ENCODE measurements around the gene MYL7.
"Not testable (repeated sequence)": the region's sequence is repeated elsewhere in the genome, so short reads cannot be mapped to it uniquely, and the experiment has no call there.

MYL7 gene

GRCh38 chr7:44141221-44141850 lies at the start of gene MYL7:
Gene MYL7, minus strand, starts transcription at chr7:44141332. Its CDS starts 27 bp downstream, at chr7:44141305.
- no peak for DNase-seq

GRCh38 chr7:44189993-44190872 lies 49.1 kb upstream of the MYL7 start:
- no peak for DNase-seq

GRCh38 chr7:44189286-44189992 lies 48.3 kb upstream of the MYL7 start, which contains the start of gene GCK:
Gene GCK, minus strand, starts transcription at chr7:44189439. Its CDS starts 486 bp downstream, at chr7:44188953.
- DNase-seq = no peak

- DNase-seq = no peak
These were observed 47.5 kb upstream of the MYL7 start for GRCh38 chr7:44188480-44189225.

- DNase-seq = no peak
These were observed 46.7 kb upstream of the MYL7 start for GRCh38 chr7:44187636-44188416.

- no peak for DNase-seq
These were observed 45.6 kb upstream of the MYL7 start for GRCh38 chr7:44186736-44187135.

GRCh38 chr7:44185729-44186128 lies 44.6 kb upstream of the MYL7 start:
- DNase-seq = no peak

- no peak for DNase-seq
These were observed 43.8 kb upstream of the MYL7 start for GRCh38 chr7:44184873-44185446.

- DNase-seq = no peak
These were observed 43.2 kb upstream of the MYL7 start for GRCh38 chr7:44184206-44184872.

GRCh38 chr7:44183386-44183785 lies 42.3 kb upstream of the MYL7 start:
- DNase-seq = no peak

- no peak for DNase-seq
These were observed 41.7 kb upstream of the MYL7 start for GRCh38 chr7:44182827-44183226.

GRCh38 chr7:44180631-44181030 lies 39.5 kb upstream of the MYL7 start:
- DNase-seq = no peak

GRCh38 chr7:44177570-44178131 lies 36.5 kb upstream of the MYL7 start:
- no peak for DNase-seq

- no peak for DNase-seq
These were observed 35.4 kb upstream of the MYL7 start for GRCh38 chr7:44176486-44176885.

GRCh38 chr7:44175730-44176129 lies 34.6 kb upstream of the MYL7 start:
- no peak for DNase-seq

- not testable (repeated sequence) for DNase-seq
These were observed 33.5 kb upstream of the MYL7 start for GRCh38 chr7:44174694-44174948.

- no peak for DNase-seq
These were observed 33.0 kb upstream of the MYL7 start for GRCh38 chr7:44173911-44174693.

GRCh38 chr7:44172803-44173424 lies 31.8 kb upstream of the MYL7 start:
- DNase-seq = no peak

- DNase-seq = no peak
These were observed 31.2 kb upstream of the MYL7 start for GRCh38 chr7:44172352-44172751.

- DNase-seq = not testable (repeated sequence)
These were observed 30.8 kb upstream of the MYL7 start for GRCh38 chr7:44171901-44172300.
